Astrocyte of the hippocampus (primary cell): Measurements from ENCODE around the gene UTP4.
"Not testable (repeated sequence)": the region's sequence is repeated elsewhere in the genome, so short reads cannot be mapped to it uniquely, and the experiment has no call there.

Experiments used
- DNase-seq: peaks from one replicate; pipeline ENCODE4 v3.0.0; 2011; ENCODE audit warnings: low read depth, low spot score

The UTP4 gene

DNA sequence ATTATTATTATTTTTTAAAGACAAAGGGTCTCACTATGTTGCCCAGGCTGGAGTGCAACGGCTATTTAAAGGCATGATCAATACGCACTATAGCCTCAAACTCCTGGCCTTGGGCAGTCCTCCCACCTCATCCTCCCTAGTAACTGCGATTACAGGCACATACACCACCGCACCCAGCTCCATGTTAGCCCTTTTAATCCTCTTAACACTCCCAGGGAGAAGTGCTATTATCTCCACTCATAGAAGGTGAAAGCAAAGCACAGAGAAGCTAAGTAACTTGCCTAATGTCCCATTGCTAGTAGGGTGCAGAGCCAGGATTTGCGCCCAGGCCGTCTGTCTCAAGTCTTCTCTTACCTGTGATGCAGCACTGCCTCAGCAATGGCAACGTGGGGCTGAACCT lies 22.0 kb upstream of the UTP4 start:
- DNase-seq: no peak

DNA sequence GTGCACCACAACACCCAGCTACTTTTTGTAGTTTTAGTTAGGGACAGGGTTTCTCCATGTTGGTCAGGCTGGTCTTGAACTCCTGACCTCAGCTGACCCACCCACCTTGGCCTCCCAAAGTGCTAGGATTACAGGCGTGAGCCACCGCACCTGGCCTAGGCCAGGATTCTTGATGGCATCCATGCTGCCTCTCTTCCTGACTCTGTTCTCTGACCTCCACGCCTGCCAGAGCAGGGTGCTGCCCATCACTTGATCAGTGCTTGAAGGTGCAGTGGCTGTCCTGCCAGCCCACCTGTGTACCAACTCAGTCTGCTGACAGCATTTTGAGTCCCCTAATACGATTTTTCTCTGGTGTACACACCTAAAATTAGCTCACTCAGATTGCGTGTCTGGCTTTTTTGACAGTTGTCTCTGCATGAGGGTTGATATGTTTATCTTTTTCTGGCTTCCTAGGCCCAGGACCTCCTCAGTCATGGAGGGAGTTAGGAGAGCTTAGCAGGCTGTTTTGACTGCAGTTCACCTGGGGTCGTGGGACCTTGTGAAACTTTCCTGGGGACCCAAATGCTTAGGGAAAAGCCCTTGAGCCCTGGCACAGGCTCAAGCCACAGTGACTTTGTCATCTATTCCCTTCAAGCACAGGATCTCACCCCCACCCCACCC lies 21.1 kb upstream of the UTP4 start:
- no peak for DNase-seq

DNA sequence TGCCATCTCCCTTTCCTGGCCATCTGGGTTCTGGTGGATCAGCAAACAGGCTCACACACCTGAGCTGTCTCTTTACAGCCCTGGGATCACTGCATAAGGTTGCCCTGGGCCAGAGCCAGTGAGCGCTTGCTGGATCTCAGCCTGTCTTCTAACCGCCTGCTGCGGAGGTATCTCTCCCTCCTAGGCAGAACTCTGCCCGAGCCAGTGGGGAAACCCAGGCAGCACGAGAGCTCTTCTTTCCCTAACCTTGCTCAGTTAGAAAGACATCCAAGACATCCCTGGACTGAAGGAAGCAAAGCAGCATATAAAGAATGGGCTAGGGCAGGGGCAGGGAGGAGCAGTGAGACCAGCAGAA lies 20.6 kb upstream of the UTP4 start:
- DNase-seq: no peak

DNA sequence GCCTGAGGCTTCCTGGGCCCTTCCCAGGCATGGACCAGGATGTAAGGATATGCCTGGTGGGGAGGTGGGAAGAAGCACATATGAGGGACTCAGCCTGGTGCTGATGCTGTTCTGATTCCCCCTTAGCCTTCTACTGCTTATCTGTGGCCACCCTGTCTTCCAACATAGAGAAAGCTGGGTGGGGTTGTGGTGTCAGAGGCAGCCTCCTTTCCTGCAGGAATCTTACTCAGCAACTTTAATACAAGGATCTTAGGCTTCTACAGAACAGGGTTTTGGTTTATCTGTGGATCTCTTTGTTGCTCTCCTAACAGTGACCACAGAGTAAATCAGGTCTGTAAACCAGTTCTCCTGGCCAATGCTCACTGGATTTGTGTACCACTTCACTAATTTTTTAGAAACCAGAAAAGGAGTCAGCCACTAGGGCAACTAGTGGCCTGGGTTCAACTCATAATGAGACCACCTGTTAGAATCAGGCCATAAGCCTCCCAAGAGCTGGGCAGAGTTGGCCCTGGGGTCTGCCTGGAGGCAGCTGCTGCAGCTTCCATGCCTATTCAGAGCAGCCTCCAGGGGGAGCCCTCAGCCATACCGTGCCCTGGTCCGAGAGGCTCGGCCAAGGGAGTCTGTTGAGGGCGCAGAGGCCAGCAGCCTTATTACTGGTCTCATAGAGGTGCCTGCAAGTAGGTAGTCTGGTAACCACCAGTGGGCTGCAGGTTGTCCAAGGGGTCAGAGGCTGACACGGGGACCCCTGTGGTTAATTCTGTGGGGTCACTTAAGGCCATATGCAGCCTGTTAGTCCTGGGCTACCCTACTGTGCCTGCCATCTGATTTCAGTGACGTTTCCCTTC lies 19.9 kb upstream of the UTP4 start:
- peak; percentile 60 for DNase-seq

DNA sequence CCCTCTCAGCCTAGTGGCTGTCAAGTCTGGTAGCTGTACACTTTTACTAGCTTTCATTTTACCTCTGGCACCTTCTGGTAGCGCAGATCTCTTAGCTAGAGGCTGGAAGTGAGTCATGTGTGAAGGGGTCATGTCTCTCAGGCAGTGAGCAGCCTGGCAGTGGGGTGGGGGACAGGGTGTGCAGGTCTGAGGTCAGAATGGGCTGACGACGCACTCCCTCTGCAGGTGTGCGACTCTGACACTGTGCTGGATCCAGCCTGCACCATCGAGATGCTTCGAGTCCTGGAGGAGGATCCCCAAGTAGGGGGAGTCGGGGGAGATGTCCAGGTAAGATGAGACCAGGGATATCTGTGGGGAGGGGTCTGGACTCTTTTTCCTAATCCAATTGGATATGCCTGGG lies 19.2 kb upstream of the UTP4 start:
- no peak for DNase-seq

DNA sequence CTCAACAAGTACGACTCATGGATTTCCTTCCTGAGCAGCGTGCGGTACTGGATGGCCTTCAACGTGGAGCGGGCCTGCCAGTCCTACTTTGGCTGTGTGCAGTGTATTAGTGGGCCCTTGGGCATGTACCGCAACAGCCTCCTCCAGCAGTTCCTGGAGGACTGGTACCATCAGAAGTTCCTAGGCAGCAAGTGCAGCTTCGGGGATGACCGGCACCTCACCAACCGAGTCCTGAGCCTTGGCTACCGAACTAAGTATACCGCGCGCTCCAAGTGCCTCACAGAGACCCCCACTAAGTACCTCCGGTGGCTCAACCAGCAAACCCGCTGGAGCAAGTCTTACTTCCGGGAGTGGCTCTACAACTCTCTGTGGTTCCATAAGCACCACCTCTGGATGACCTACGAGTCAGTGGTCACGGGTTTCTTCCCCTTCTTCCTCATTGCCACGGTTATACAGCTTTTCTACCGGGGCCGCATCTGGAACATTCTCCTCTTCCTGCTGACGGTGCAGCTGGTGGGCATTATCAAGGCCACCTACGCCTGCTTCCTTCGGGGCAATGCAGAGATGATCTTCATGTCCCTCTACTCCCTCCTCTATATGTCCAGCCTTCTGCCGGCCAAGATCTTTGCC lies 18.0 kb upstream of the UTP4 start:
- DNase-seq: no peak

DNA sequence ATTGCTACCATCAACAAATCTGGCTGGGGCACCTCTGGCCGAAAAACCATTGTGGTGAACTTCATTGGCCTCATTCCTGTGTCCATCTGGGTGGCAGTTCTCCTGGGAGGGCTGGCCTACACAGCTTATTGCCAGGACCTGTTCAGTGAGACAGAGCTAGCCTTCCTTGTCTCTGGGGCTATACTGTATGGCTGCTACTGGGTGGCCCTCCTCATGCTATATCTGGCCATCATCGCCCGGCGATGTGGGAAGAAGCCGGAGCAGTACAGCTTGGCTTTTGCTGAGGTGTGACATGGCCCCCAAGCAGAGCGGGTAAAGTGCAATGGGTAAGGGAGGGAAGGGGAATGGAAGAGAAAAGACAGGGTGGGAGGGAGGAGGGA lies 17.5 kb upstream of the UTP4 start:
- no peak for DNase-seq

DNA sequence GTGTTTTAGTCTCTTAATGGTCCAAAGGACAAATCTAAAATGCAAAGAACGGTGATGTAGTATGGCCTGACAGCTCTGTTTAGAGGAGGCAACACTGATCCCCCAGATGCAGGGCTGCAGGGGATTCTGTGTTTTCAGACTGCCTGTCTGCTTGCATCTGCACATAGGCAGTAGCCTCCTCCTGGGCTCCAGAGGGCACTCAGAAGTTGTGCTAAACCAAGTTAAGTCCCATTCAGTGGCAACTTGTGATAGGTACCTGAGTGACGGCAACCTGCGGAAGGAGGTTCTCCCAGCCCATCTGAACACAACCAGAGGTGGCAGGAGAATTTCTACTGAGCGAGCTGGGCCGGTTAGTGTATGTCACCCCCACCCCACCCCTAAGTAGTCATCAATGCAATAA lies 17.1 kb upstream of the UTP4 start:
- no peak for DNase-seq

DNA sequence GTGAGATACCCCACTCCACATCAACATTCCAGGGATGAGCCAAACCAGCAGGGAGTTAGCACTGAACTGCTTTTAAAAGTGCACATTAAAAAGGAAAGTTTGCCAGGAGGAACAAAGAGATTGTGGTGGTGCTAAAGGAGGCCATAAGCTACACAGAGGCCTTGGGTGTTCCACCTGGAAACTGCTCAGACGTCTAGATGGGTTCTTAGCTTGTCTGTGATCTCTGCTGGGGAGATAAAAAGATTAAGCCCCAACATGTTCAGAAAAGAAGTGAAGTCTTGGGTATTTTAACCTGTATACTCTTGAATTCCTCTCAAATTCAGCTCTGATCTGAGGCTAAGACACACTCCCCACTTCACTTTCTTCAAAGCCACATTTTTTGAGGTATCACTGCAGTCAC lies 16.6 kb upstream of the UTP4 start:
- no peak for DNase-seq

DNA sequence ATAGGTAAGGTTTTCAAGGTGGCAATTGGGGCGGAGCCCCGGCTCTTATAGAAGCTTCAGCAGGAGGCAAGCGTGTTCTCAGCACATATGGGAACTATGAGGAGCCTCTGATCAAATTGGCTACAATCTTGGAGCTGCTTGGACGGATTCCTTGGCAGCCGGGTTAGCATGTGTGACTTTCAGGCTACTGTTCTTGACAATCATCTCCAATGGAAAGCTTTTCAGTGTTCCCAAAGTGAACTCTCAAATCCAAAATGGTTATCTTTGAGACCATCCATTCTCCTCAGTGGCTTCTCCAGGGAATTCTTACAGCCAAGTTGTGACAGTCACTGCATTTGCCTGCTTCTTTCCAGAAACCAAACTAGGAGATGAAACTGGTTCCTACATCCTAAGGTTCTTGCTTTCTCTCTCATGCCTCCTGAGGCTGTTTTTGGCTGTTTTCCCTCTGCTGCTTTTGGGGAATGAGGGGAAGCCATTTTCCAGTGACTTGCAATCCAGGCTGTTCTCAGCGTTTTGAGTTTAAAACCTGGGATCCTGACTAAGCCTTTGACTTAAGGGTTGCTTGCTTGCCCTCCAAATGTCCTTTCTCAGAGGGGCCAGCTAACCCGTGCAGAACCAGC lies 16.1 kb upstream of the UTP4 start:
- DNase-seq: no peak

DNA sequence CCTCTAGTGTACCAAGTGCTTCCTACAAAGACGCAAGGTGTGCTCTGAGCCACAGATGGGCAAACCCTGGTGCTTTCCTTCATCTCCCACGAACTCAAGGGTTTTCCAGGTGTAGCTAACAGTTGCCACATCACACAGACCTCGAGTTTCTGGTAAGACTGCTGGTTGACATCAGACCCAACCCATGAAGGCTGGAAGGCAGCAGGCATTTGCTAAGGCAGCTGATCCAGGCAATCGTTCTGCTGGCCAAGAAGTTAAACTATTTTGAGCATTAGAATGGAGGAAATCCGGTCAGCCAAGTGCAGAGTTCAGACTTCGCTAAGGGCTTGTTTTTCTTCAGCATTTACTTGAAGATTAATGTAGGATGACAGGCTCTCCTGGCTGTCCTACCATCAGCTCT lies 15.5 kb upstream of the UTP4 start:
- no peak for DNase-seq

DNA sequence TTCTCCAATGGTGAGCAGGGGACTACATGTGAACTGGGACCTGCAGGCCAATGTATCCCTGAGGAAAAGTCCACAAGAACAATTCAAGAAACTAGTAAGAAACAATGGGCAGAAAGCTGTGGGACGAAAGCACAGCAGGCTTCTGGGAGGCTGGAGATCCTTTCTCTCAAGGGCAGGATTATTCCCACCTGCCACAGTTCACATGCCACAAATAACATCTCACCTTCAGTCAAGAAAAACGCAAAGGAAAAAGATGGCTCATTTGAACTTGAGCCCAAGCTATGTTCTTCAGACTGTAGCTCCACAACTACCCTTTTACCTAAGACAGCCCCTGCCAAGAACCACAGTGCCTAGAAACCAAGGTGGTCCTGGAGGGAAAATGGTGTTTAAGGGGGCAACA lies 14.0 kb upstream of the UTP4 start:
- DNase-seq: no peak

DNA sequence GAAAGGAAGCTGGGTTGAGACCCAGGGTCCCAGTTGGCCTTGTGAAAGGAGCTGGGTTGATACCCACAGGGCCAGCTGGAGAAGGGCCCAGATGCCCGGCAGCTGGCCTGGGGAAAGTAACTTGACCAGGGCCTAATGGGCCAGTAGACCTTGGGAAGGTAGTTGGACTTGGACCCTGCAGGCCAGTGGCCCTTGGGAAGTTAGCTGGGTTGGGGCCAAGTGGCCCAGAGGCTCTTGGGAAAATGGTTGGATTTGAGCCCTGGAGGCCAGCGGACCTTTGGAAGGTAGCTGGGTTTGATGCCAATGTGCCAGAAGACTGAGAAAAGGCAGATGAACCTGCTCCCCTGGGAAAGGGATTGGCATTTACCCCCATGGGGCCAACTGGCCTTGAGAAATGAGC lies 13.5 kb upstream of the UTP4 start:
- no peak for DNase-seq

DNA sequence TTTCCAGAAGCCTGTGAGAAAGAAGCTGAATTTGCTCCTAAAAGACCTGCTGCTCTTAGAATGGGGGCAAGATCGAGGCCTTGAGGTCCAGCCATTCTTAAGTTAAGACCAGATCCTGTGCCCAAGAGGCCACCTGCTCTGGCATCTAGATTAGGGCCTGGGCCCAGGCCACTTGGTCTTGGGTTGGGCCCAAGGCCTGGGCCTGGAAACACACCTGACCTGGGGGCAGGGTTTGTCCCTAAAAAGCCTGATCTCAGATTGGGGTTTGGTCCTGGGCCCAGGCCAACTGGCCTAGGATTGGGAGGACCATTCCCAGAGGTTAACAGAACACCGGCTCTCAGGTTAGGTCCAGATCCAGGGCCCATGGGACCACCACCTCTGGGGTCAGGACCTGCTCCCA lies 12.9 kb upstream of the UTP4 start:
- no peak for DNase-seq

DNA sequence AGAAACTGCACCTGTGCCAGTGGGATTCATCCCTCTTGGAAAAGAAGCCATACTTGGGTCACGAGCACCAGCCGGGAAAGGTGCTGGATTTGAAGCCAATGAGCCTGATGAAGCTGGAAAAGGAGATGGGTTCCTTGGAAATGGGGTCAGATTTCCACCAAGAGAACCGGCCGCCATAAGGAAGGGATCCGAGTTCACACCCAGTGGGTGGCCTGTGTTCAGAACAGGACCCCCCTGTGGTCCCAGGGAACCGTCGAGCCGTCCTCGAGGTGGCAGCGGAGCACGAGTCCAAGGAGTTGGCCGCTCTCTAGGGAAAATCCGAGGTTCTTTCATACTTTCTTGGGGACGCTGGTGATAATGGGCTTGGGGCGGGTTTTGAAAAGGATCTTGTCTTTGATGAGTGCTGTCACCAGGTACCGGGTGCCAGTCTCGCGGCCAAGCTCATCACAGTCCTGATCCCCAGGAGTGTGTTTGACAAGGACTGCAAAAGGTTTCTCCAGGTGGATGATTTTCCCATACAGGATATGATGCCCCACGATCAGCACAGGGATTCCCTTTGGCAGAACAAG lies 12.3 kb upstream of the UTP4 start:
- no peak for DNase-seq

DNA sequence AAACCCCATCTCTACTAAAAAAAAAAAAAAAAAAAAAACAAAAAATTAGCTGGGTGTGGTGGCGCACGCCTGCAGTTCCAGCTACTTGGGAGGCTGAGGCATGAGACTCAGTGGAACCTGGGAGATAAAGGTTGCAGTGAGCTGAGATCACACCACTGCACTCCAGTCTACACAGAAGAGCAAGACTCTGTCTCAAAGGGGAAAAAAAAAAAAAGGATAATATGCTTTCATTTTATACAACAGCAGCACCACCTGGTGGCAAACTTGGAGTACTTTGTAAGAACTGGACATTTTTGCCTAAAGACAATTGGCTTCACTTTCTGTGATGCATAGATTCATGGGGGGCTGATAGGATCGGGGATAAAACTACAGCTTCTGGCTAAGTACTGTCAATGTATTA lies 8.5 kb upstream of the UTP4 start:
- peak; percentile 79 for DNase-seq

DNA sequence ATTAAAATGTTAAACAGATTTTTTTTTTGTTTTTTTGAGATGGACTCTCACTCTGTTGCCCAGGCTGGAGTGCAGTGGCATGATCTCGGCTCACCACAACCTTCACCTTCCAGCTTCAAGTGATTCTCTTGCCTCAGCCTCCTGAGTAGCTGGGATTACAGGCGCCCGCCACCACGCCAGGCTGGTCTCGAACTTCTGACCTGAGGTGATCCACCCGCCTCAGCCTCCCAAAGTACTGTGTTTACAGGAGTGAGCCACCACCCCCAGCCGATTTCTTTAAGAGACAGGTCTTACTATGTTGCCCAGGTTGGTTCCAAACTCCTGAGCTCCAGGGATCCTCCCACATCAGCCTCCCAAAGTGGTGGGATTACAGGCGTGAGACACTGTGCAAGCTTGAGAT lies 8.0 kb upstream of the UTP4 start:
- not testable (repeated sequence) for DNase-seq

DNA sequence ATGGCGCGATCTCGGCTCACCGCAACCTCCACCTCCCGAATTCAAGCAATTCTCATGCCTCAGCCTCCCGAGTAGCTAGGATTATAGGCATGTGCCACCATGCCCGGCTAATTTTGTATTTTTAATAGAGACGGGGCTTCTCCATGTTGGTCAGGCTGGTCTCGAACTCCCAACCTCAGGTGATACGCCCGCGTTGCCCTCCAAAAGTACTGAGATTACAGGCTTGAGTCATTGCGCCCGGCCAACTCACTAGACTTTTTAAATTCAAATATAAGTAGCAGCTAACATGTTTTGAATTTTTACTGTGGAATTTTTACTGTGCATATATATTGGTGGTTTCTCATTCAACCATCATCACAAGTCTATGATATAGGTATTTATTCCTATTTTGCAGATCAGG lies 7.5 kb upstream of the UTP4 start:
- DNase-seq: not testable (repeated sequence)

DNA sequence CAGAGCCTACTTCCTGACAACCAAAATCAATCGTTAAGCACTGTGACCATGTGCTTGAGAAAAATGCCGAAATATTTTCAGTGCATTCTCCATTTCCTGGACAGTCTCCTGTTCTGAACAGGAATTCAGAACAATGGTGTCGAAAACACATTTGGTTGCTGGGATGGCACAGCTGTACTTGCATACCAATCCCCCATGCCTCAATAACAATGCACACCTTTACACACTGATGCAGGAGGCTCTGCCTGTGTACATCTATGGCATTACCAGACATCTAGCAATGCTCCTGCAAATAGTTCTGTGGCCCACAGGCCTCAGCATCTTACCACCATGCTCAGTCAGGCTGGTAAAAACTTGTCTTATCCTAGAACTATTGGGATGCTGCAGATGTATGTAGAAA lies 6.2 kb upstream of the UTP4 start:
- DNase-seq: no peak

DNA sequence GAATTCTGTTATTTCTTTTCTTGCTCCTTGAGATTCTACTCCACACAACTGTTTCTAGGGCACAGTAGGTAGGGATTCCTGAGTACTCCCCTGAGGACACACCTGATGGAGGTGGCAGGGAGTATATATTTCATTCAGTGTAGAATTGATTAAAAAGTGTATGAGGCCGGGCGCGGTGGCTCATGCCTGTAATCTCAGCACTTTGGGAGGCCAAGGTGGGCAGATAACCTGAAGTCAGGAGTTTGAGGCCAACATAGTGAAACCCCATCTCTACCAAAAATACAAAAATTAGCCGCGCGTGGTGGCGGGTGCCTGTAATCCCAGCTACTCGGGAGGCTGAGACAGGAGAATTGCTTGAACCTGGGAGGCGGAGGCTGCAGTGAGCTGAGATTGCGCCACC lies 5.6 kb upstream of the UTP4 start:
- DNase-seq: not testable (repeated sequence)

DNA sequence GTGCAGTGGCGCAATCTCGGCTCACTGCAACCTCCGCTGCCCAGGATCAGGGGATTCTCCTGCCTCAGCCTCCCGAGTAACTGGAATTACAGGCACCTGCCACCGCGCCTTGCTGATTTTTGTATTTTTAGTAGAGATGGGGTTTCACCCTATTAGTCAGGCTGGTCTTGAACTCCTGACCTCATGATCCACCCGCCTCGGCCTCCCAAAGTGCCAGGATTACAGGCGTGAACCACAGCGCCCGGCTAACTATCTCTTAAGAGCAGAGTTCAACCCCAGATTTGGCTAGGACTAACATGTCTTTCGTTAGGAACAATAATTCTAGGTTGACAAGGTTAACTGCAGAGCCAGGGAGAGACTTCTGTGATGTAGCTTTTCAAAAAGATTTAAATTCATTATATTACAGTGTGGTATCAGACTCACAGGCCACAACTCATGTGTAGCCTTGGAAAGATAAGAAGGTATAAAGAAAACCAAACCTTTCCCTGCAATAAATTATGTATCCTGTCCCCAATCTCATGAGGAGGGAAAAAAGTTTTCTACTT lies 4.4 kb upstream of the UTP4 start:
- no peak for DNase-seq

DNA sequence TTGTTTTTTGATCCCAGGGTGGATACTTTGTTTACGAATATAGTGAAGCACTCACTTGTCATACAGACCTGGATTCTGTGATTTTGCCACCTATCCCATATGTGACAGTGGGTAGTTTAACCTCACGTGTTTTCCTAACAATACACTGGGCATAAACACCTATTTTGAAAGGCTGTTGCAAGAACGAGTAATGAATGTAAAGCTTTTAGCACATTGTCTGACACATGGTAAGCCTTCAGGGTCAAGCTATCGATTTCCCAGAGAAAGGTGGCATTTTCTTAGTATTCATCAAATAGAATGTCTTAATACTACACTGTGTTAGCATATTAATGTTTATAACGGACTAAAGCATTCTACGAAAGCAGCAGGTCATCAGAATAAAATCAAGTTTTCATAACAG lies 2.0 kb upstream of the UTP4 start:
- no peak for DNase-seq
